Osteoblast (primary cell): Measurements from ENCODE around the gene AGTPBP1. TPM values are rescaled to one million over a fixed set of nuclear protein-coding genes. Genes with fewer than 3 reads are reported as not detected.

Source experiments
- DNase-seq: peaks from one replicate; pipeline ENCODE4 v3.0.0; 2011; ENCODE audit warnings: low spot score, mixed read lengths; ENCODE audit not compliant: insufficient read length; ENCODE audit errors: missing footprints
- H2AFZ ChIP-seq: 2 replicates; pipeline ENCODE4 v1.6.0; 2011; ENCODE audit warnings: mild to moderate bottlenecking, low read length
- H3K27ac ChIP-seq: 2 replicates; pipeline ENCODE4 v1.5.1; 2011; ENCODE audit warnings: mild to moderate bottlenecking, low read depth, low read length, moderate library complexity
- H3K27me3 ChIP-seq: 2 replicates; pipeline ENCODE4 v1.6.0; 2012; ENCODE audit warnings: mild to moderate bottlenecking, control low read depth, inconsistent platforms, low read length, moderate library complexity; ENCODE audit not compliant: insufficient read depth
- H3K36me3 ChIP-seq: 2 replicates; pipeline ENCODE4 v1.5.1; 2011; ENCODE audit warnings: mild to moderate bottlenecking, low read length, control low read depth, moderate library complexity; ENCODE audit not compliant: insufficient read depth
- H3K4me1 ChIP-seq: 2 replicates; pipeline ENCODE4 v1.5.1; 2011; ENCODE audit warnings: mild to moderate bottlenecking, low read length, control low read depth, moderate library complexity; ENCODE audit not compliant: insufficient read depth
- H3K4me2 ChIP-seq: 2 replicates; pipeline ENCODE4 v1.6.0; 2011; ENCODE audit warnings: mild to moderate bottlenecking, low read length; ENCODE audit not compliant: insufficient read depth
- H3K4me3 ChIP-seq: fragments of 200-600 bp; sonication (generic); 3 replicates; pipeline ENCODE4 v1.5.1; 2012; ENCODE audit warnings: mild to moderate bottlenecking, low read length, inconsistent platforms; ENCODE audit not compliant: insufficient read depth
- H3K79me2 ChIP-seq: 2 replicates; pipeline ENCODE4 v1.6.0; 2012; ENCODE audit warnings: mild to moderate bottlenecking, low read length, control low read depth, inconsistent platforms; ENCODE audit not compliant: insufficient read depth
- H3K9me3 ChIP-seq: 2 replicates; pipeline ENCODE4 v1.5.1; 2011; ENCODE audit warnings: low read depth, low read length, control low read depth
- H4K20me1 ChIP-seq: 2 replicates; pipeline ENCODE4 v1.6.0; 2012; ENCODE audit warnings: mild to moderate bottlenecking, low read length, control low read depth; ENCODE audit not compliant: insufficient read depth
- CTCF ChIP-seq: IDR thresholded peaks from 2 replicates; pipeline ENCODE4 v1.5.1; 2011; ENCODE audit warnings: mild to moderate bottlenecking, low read depth, low read length, moderate library complexity; ENCODE audit errors: extremely low read depth
- total RNA-seq: library from RNA; depleted of rRNA; stranded (reverse); fragments of >200 nt; gene quantifications from 2 replicates; pipeline ENCODE4 v1.2.3, GENCODE V29; 2012

Gene AGTPBP1
- total RNA-seq, 1 donor, result 17.0 TPM

DNA sequence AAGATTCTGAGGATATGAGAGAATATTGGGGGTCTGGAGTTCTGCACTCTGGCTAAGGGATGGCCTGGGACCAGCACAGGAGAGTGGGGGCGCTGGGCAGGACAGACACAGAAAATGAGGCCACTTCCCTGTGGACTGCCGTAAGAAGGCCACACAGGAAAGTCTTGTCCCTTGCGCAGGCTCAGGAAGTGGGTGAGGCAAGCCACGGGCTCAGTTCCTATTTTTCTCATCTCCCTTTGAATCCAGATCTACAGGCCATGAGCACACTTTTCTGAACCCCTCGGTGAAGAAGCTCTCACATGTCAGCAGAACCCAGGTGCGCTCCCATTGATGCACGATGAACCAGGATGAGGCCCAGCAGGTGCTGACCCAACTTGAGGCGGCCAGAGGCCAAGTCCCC lies 207.4 kb downstream of the AGTPBP1 start:
- Histone ChIP-seq H3K9me3 (no peaks in the 10 kb centered on the region), H3K27ac (no peak overlapping the region), H3K4me3 (no peak overlapping the region), H3K27me3 (peaks cover 7% of the 10 kb centered on the region), H3K79me2 (no peaks in the 10 kb centered on the region), H3K4me2 (no peak overlapping the region), H3K4me1 (peaks cover 10% of the 10 kb centered on the region), H3K36me3 (no peaks in the 10 kb centered on the region), H2AFZ (no peak overlapping the region), H4K20me1 (no peaks in the 10 kb centered on the region)
- no peak for DNase-seq
- no peak for TF ChIP-seq CTCF

- H3K27me3 ChIP-seq, result peaks cover 8% of the 10 kb centered on the region
- peaks cover 10% of the 10 kb centered on the region for H3K4me1 ChIP-seq
- no peaks in the 10 kb centered on the region for H3K36me3 ChIP-seq
- H3K4me2 ChIP-seq, result no peak overlapping the region
- H3K4me3 ChIP-seq, result no peak overlapping the region
- no peak overlapping the region for H3K27ac ChIP-seq
- no peak for TF ChIP-seq CTCF
- H3K79me2 ChIP-seq, result no peaks in the 10 kb centered on the region
- no peak for DNase-seq
- H3K9me3 ChIP-seq, result no peaks in the 10 kb centered on the region
- H4K20me1 ChIP-seq, result no peaks in the 10 kb centered on the region
- H2AFZ ChIP-seq, result no peak overlapping the region
Measured at GRCh38 chr9:85533538-85533937, 208.2 kb downstream of the AGTPBP1 start.

GRCh38 chr9:85530721-85531120 lies 211.0 kb downstream of the AGTPBP1 start:
- Histone ChIP-seq H3K79me2 (no peaks in the 10 kb centered on the region), H3K27me3 (peaks cover 13% of the 10 kb centered on the region), H3K4me1 (peaks cover under 1% of the 10 kb centered on the region), H3K4me3 (no peak overlapping the region), H4K20me1 (no peaks in the 10 kb centered on the region), H3K4me2 (no peak overlapping the region), H3K36me3 (no peaks in the 10 kb centered on the region), H3K9me3 (no peaks in the 10 kb centered on the region), H2AFZ (no peak overlapping the region), H3K27ac (no peak overlapping the region)
- DNase-seq, result no peak
- no peak for TF ChIP-seq CTCF

GRCh38 chr9:85528607-85529006 lies 213.1 kb downstream of the AGTPBP1 start:
- no peak overlapping the region for H3K4me3 ChIP-seq

More at GRCh38 chr9:85528607-85529006, 213.1 kb downstream of the AGTPBP1 start:
- H2AFZ ChIP-seq, result no peak overlapping the region
- DNase-seq, result no peak
- no peak overlapping the region for H3K27ac ChIP-seq
- H3K4me2 ChIP-seq, result no peak overlapping the region
- no peaks in the 10 kb centered on the region for H3K79me2 ChIP-seq
- no peaks in the 10 kb centered on the region for H3K36me3 ChIP-seq
- peaks cover 22% of the 10 kb centered on the region for H3K27me3 ChIP-seq
- no peaks in the 10 kb centered on the region for H3K9me3 ChIP-seq
- TF ChIP-seq CTCF, result no peak
- no peaks in the 10 kb centered on the region for H3K4me1 ChIP-seq
- H4K20me1 ChIP-seq, result no peaks in the 10 kb centered on the region
